ENCODE data around the gene SLC4A1AP. TPM values are rescaled to one million over a fixed set of nuclear protein-coding genes. Genes with fewer than 3 reads are reported as not detected.
A peak's percentile ranks its signal among the peaks of the same experiment; 100 is the strongest.
"Not testable (repeated sequence)": the region's sequence is repeated elsewhere in the genome, so short reads cannot be mapped to it uniquely, and the experiment has no call there.

The SLC4A1AP gene
- polyA plus RNA-seq, 1 of the 3 experiments (the other 2 are of a cell fraction), result 9.4 TPM

DNA sequence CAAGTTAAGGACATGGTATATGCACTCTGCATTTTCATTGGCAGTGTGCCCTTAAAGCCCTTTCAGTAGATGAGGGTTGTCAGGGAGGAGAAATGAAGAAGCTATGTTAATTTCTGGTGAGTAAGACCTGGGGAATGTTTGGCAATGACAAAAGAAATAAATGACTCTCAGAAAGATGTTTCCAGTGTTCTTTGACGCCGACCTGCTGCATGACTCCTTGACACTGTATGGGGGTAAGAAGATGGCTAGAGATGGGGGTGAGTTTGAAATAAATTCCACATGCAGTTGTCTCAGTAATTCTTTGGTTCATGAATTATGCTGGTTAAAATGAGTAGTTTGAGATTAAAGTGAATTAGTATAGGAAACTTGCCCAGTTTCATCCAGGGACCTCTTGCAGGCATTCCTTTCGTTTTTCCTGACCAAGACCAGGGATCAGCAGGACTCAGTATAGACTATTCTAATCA, 40.7 kb upstream of the SLC4A1AP start (continued):
- TF ChIP-seq, protein P1, sequence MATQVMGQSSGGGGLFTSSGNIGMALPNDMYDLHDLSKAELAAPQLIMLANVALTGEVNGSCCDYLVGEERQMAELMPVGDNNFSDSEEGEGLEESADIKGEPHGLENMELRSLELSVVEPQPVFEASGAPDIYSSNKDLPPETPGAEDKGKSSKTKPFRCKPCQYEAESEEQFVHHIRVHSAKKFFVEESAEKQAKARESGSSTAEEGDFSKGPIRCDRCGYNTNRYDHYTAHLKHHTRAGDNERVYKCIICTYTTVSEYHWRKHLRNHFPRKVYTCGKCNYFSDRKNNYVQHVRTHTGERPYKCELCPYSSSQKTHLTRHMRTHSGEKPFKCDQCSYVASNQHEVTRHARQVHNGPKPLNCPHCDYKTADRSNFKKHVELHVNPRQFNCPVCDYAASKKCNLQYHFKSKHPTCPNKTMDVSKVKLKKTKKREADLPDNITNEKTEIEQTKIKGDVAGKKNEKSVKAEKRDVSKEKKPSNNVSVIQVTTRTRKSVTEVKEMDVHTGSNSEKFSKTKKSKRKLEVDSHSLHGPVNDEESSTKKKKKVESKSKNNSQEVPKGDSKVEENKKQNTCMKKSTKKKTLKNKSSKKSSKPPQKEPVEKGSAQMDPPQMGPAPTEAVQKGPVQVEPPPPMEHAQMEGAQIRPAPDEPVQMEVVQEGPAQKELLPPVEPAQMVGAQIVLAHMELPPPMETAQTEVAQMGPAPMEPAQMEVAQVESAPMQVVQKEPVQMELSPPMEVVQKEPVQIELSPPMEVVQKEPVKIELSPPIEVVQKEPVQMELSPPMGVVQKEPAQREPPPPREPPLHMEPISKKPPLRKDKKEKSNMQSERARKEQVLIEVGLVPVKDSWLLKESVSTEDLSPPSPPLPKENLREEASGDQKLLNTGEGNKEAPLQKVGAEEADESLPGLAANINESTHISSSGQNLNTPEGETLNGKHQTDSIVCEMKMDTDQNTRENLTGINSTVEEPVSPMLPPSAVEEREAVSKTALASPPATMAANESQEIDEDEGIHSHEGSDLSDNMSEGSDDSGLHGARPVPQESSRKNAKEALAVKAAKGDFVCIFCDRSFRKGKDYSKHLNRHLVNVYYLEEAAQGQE (IDR thresholded peaks at IDR 0.05; ENCODE audit: low read depth, low read length), result no peak
- TF ChIP-seq MEF2A (IDR thresholded peaks at IDR 0.05; ENCODE audit: borderline replicate concordance, low read depth) (no peak), SIN3A (IDR thresholded peaks at IDR 0.05; ENCODE audit: borderline replicate concordance, low read depth, low read length) (peak; percentile 83; the same call in 1 of the 2 replicates), TCF12 (IDR thresholded peaks at IDR 0.05) (peak; percentile 91), FOXJ3 (CRISPR knock-in tag; IDR thresholded peaks at IDR 0.05) (no peak), CHD2 (IDR thresholded peaks at IDR 0.05; ENCODE audit: low read length, partially characterized antibody) (no peak), EP300 (IDR thresholded peaks at IDR 0.05; ENCODE audit: borderline replicate concordance in 1 of 2, low read depth in 1 of 2, low read length in 1 of 2) (peak; percentile 22 to 85; a peak in 2 of 4 replicates), JUND (IDR thresholded peaks at IDR 0.05) (peak; percentile 95), NFIC (IDR thresholded peaks at IDR 0.05; ENCODE audit: borderline replicate concordance) (peak; percentile 96), EZH2phosphoT487 (IDR thresholded peaks at IDR 0.05; ENCODE audit: borderline replicate concordance, low read depth) (no peak), RFX5 (IDR thresholded peaks at IDR 0.05; ENCODE audit: low read length) (no peak)

DNA sequence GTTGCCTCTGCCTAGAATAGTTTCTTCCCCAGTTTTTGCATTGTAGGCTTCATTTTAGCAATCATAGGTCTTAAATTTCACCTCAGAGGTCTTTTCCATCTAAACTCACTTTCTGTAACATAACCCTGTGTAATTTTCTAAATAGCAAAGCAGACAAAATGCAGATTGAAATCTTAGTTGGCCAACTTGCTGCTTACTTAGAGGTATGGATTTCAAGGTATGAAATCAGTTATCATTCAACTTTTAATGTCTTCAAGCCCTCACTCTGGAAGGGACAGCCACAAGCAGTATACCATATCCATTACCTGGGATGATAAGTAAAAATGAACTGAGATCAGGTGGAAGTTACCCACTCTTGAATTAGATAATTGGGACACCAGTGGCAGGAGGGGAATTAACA, 38.7 kb upstream of the SLC4A1AP start:
- no peak for DNase-seq
- H3K36me3 ChIP-seq (replicated peaks in 1 of 2; ENCODE audit: control insufficient read depth in 1 of 2, insufficient read depth in 2 of 2, low read length in 1 of 2), result peaks cover 47 to 50% of the 10 kb centered on the region in 2 experiments
- no peaks in the 10 kb centered on the region for H4K20me1 ChIP-seq (ENCODE audit: insufficient read depth)
- no peaks in the 10 kb centered on the region for H3K9me3 ChIP-seq
- ChIA-PET CTCF (interaction anchor here (1.2 kb wide), 1 partner anchor 58 kb away, joined by 4 read pairs; no protein-coding TSS in a partner anchor), POLR2A (no interaction called here)
- no peaks in the 10 kb centered on the region for H3K27me3 ChIP-seq (ENCODE audit: insufficient read depth)
- H3K27ac ChIP-seq (ENCODE audit: low read depth in 2 of 2, low read length in 1 of 2), result peak overlapping the region in 1 of 2 experiments; percentile 86; a peak in 2 of 4 replicates
- no peak overlapping the region for H3K9ac ChIP-seq
- no peak overlapping the region for H2AFZ ChIP-seq (ENCODE audit: low read depth)
- H3K9me2 ChIP-seq, result no peaks in the 10 kb centered on the region
- TF ChIP-seq RFX5 (IDR thresholded peaks at IDR 0.05; ENCODE audit: low read length) (no peak), SIN3A (IDR thresholded peaks at IDR 0.05; ENCODE audit: borderline replicate concordance, low read depth, low read length) (no peak), ELF1 (IDR thresholded peaks at IDR 0.05) (no peak), FOXJ3 (CRISPR knock-in tag; IDR thresholded peaks at IDR 0.05) (no peak), JUND (IDR thresholded peaks at IDR 0.05) (no peak), TEAD4 (IDR thresholded peaks at IDR 0.05; ENCODE audit: borderline replicate concordance, insufficient read depth) (no peak), FOXM1 (IDR thresholded peaks at IDR 0.05; ENCODE audit: low read depth) (no peak)
- TF ChIP-seq, protein P2, sequence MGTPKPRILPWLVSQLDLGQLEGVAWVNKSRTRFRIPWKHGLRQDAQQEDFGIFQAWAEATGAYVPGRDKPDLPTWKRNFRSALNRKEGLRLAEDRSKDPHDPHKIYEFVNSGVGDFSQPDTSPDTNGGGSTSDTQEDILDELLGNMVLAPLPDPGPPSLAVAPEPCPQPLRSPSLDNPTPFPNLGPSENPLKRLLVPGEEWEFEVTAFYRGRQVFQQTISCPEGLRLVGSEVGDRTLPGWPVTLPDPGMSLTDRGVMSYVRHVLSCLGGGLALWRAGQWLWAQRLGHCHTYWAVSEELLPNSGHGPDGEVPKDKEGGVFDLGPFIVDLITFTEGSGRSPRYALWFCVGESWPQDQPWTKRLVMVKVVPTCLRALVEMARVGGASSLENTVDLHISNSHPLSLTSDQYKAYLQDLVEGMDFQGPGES (IDR thresholded peaks at IDR 0.05; ENCODE audit: low read depth, low read length), result no peak
- H3K4me3 ChIP-seq (ENCODE audit: low read depth in 2 of 2, low read length in 1 of 2), result no peak overlapping the region
- peaks cover 11 to 40% of the 10 kb centered on the region in 2 experiments for H3K4me1 ChIP-seq (ENCODE audit: control insufficient read depth in 1 of 2, insufficient read depth in 2 of 2, low read depth in 1 of 2, low read length in 1 of 2)
- peaks cover 43% of the 10 kb centered on the region for H3F3A ChIP-seq (replicated peaks; ENCODE audit: insufficient read depth)
- H3K4me2 ChIP-seq, result no peak overlapping the region
- H3K79me2 ChIP-seq (ENCODE audit: insufficient read depth), result peaks cover 11% of the 10 kb centered on the region

DNA sequence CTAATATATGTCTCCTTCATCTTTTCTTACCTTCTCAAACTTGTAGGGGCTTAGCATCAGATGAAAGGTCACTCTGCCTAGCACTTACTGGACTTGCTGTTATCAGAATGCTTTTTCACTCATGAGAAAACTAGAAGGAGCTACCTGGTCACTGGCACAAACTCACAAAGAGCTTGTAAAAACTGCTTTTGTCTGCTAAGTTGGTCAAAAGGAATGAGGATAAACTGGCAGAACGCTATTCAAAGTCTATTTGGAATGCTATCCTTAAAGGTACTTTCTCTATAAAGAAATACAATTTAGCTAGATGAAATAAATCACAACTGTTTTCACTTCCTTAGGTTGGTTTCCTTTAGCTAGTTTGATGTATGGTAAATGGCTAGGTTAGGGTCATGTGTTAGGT, 37.4 kb upstream of the SLC4A1AP start:
- H3K9me2 ChIP-seq; H3K4me3 ChIP-seq (ENCODE audit: low read depth in 2 of 2, low read length in 1 of 2); H3K27me3 ChIP-seq (ENCODE audit: insufficient read depth); POLR2A ChIA-PET; DNase-seq; H3K9ac ChIP-seq; H2AFZ ChIP-seq (ENCODE audit: low read depth); H3K9me3 ChIP-seq; H4K20me1 ChIP-seq (ENCODE audit: insufficient read depth); H3K4me2 ChIP-seq: not testable (repeated sequence)
- CTCF ChIA-PET, result interaction anchor here (1.1 kb wide), 1 partner anchor 40 kb away, joined by 3 read pairs; no protein-coding TSS in a partner anchor
- Histone ChIP-seq H3F3A (replicated peaks; ENCODE audit: insufficient read depth) (peaks cover 43% of the 10 kb centered on the region), H3K4me1 (ENCODE audit: control insufficient read depth in 1 of 2, insufficient read depth in 2 of 2, low read depth in 1 of 2, low read length in 1 of 2) (peaks cover 11 to 40% of the 10 kb centered on the region in 2 experiments), H3K79me2 (ENCODE audit: insufficient read depth) (peaks cover 24% of the 10 kb centered on the region), H3K36me3 (replicated peaks in 1 of 2; ENCODE audit: control insufficient read depth in 1 of 2, insufficient read depth in 2 of 2, low read length in 1 of 2) (peaks cover 42 to 51% of the 10 kb centered on the region in 2 experiments), H3K27ac (ENCODE audit: low read depth in 2 of 2, low read length in 1 of 2) (peak overlapping the region; percentile 20 to 93; a peak in 2 of 4 replicates)
- 92% methylated on average over 1 of the region's 1 CpG for WGBS (ENCODE audit: low lambda C conversion rate)

DNA sequence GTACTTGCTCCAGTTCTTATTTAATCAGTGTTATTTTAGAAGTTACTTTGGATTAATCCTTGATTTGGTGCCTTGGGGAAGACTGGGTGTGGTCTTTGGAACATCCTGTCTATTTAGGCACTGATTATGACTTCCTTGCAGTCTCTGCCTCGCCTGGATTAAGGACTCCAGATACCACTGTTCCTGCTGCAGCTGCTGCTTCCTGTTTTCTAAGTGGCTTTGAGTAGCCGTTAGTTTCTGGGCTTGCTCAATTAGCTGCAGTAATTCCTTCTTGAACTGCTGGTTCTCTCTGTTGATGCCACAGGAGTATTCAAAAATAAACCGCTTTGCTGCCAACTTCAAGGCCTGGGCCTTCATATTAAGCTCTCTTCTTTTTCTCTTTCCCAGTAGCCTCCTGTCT, 36.8 kb upstream of the SLC4A1AP start:
- H3K4me1 ChIP-seq (ENCODE audit: control insufficient read depth in 1 of 2, insufficient read depth in 2 of 2, low read depth in 1 of 2, low read length in 1 of 2), result peaks cover 11 to 35% of the 10 kb centered on the region in 2 experiments
- H3K36me3 ChIP-seq (replicated peaks in 1 of 2; ENCODE audit: control insufficient read depth in 1 of 2, insufficient read depth in 2 of 2, low read length in 1 of 2), result peaks cover 42 to 51% of the 10 kb centered on the region in 2 experiments
- H3K9me3 ChIP-seq; H3K4me2 ChIP-seq; POLR2A ChIA-PET; H3K9ac ChIP-seq; H3K27me3 ChIP-seq (ENCODE audit: insufficient read depth); H3K9me2 ChIP-seq; H3K4me3 ChIP-seq (ENCODE audit: low read depth in 2 of 2, low read length in 1 of 2); CTCF ChIA-PET; DNase-seq; H2AFZ ChIP-seq (ENCODE audit: low read depth); H4K20me1 ChIP-seq (ENCODE audit: insufficient read depth): not testable (repeated sequence)
- 70% methylated on average over 3 of the region's 3 CpGs for WGBS (ENCODE audit: low lambda C conversion rate)
- peaks cover 38% of the 10 kb centered on the region for H3F3A ChIP-seq (replicated peaks; ENCODE audit: insufficient read depth)
- peaks cover 24% of the 10 kb centered on the region for H3K79me2 ChIP-seq (ENCODE audit: insufficient read depth)
- H3K27ac ChIP-seq (ENCODE audit: low read depth in 2 of 2, low read length in 1 of 2), result peak overlapping the region in 1 of 2 experiments; percentile 93; a peak in 3 of 4 replicates

Measured in SK-N-SH (cell line).